Measurements from ENCODE around the gene EVA1B.

The EVA1B gene

DNA sequence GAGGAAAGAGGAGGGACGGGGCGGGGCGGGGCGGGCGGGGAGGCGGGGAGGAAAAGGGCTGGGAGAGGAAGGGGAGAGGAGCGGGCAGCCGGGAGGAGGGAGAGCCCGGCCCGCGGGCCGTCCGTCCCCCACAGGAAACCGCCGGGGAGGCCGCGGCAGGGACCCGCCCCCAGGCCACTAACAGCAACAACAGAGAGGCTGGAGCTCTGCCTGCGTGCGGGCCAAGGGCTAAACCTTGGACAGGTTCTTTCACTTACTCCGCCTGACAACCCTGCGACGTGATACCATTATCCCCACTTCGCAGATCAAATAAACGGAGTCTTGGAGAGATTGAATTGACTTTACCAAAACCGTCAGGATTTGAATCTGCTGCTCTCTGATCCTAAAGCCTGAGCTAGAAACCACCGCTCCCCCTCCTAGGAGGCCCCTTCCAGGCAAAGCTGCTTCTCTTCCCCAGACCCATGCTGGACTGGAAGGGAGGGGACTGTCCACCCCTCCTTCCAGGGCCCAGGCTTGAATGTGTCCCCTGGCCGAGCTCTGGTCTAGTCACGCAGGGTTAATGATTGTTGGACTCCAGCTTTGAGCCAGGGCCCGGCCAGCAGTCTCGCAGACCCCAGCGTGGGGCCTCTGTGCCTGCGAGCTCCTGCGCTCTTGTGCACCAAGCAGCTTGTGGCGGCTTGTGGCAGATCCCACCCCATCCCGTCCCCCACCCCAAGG is at the start of gene EVA1B:
TSS of gene EVA1B (minus strand) at position 10 of the 717 bp plus-strand sequence. CDS start 608 bp downstream, outside the sequence.
- no peak for DNase-seq (ENCODE audit: low read depth in 1 of 2, low spot score in 1 of 2)

DNA sequence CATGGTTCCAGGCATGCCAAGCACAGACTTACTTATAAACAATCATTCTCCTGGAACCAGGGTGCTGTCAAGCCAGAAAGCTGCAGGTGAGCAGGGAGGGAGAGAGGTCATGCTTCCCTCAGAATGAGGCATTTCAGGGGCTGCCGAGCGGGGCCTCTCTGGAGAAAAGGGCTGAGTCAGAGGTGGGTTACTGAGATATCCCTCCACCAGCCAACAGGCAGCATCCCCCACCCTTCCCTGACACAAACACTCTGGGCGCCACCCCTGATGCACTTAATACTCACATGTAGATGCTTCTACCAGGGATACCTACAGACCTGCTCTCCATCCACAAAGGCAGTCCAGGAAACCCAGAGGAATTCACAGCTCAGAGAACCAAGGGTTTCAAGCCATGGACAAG is 49.2 kb upstream of the EVA1B start:
- DNase-seq (ENCODE audit: low read depth in 1 of 2, low spot score in 1 of 2) = no peak

- peak; percentile 72 to 79 for DNase-seq (ENCODE audit: low read depth in 1 of 2, low spot score in 1 of 2)
Measured at GRCh38 chr1:36369061-36369861, 45.8 kb upstream of the EVA1B start.

DNA sequence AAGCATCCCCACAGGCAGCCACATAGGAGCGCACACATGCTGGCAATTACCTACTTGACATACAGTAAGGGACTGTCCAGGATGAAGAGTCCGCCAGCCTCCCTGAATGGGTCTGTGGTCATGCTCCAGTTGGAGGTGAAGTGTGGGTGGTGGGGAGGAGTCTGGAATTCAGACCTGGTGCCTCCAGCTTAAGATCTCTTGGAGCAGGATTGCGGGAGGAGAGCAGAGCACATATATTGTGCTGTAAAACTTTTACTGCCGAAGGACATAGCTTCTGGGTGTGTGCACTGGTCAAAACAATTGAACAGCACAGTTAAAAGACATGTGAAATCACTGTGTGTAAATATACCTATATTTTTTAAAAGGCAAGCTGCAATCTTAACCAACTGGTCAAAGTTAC is 44.4 kb upstream of the EVA1B start:
- no peak for DNase-seq (ENCODE audit: low read depth in 1 of 2, low spot score in 1 of 2)

GRCh38 chr1:36367066-36367465 is 43.6 kb upstream of the EVA1B start:
- no peak for DNase-seq (ENCODE audit: low read depth in 1 of 2, low spot score in 1 of 2)

DNA sequence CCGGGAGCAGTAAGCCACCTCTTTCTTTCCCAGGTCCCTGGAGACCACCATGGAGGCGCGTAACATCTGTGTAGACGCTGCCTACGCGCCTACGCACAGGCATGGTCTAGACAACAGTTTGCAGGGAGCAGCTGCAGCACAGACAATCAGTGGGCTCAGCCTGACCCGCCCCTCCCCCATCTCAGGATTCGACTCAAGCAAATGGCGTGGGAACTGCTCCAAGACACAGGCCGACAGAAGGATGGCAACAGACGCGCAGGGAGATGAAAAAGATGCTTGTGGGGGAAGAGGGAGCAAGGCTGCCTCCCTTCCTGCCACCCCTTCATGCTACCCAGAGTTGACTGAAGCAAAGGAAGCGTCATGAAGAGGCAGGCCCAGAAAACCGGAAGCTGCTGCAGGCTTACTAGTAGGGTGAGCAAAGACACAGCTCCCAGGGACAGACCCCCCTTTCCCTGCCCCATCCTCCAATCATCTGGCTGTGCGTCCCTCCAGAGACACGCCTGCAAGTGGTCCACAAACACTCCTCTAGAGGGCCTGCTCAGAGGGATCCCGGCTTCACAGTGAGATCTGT is 42.7 kb upstream of the EVA1B start:
- no peak for DNase-seq (ENCODE audit: low read depth in 1 of 2, low spot score in 1 of 2)

DNA sequence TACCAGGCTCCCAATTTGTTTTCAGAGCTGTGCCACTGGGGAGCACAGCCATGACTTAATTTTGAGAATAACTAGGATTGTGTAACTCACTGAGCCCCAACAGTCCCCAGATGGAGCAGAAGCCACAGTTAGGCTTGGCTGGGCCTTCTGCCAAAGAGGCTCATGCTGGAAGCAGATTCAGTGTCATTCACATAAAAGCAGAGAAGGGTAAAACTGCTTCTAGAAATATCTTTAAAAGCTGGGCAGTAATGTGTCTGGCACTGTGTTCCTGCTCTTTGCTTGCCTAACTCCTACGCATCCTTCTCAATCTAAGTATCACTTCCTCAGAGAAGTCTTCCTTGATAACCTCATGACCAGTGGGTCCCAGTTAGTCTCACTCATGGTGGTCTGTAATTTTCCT is 41.9 kb upstream of the EVA1B start:
- no peak for DNase-seq (ENCODE audit: low read depth in 1 of 2, low spot score in 1 of 2)

DNA sequence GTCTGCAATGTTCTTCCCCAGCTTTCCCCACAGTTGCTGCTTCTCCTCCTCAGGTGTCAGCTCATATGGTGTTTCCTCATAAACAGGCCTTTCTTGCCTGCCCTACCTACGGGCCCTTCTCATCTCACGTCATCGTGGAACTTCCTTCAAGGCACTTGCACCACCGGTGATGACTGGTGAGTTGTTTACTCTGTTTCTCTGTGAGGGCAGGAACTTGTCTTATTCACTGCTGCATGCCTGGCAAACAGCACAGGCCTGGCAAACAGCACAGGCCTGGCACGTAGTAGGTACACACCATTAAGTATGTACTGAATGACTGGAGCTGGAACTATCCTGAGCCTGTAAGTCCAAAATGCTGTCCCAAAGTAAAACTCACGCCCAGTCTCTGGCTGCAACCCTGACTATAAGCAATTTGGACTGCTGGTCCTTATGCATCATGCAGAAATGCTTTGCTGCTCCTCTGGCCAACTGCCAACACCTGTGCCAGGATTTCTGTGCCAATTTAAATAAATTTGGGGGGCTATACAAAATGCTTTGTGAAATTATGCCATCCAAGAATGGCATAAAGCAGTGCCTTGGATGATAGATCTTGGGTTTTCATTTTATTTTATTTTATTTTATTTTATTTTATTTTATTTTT is 36.6 kb upstream of the EVA1B start:
- DNase-seq (ENCODE audit: low read depth in 1 of 2, low spot score in 1 of 2) = no peak

GRCh38 chr1:36359383-36359782 is 35.9 kb upstream of the EVA1B start:
- no peak for DNase-seq (ENCODE audit: low read depth in 1 of 2, low spot score in 1 of 2)

DNA sequence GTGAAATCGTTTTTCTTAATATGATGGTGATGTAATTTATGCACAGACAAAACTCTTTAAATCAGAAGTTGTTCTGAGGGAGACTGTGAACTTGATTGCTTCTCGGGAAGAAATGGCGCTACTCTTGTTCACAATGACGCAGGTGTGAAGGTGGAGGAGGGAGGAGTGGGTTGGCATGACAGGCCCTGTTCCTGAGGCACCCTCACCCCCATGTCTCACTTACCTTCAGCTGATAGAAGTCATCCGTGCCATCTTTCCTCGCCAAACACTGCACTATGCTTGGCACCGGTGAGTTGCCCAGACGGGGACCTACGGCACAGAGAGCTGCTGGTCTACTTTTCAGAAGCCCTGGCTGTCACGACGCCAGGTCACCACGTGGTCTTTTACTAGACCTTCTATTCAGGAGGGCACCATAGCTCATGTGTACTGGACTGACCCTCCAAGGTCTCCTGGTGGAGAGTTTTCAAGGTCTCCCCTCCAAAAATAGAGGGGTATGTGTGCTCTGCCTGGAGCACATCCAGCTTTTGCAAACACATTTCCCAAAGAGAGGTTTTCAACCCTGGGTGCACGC is 35.2 kb upstream of the EVA1B start:
- DNase-seq (ENCODE audit: low read depth in 1 of 2, low spot score in 1 of 2) = no peak

GRCh38 chr1:36355811-36356210 is 32.4 kb upstream of the EVA1B start:
- DNase-seq (ENCODE audit: low read depth in 1 of 2, low spot score in 1 of 2) = no peak

- no peak for DNase-seq (ENCODE audit: low read depth in 1 of 2, low spot score in 1 of 2)
Measured at GRCh38 chr1:36354486-36354885, 31.0 kb upstream of the EVA1B start.

DNA sequence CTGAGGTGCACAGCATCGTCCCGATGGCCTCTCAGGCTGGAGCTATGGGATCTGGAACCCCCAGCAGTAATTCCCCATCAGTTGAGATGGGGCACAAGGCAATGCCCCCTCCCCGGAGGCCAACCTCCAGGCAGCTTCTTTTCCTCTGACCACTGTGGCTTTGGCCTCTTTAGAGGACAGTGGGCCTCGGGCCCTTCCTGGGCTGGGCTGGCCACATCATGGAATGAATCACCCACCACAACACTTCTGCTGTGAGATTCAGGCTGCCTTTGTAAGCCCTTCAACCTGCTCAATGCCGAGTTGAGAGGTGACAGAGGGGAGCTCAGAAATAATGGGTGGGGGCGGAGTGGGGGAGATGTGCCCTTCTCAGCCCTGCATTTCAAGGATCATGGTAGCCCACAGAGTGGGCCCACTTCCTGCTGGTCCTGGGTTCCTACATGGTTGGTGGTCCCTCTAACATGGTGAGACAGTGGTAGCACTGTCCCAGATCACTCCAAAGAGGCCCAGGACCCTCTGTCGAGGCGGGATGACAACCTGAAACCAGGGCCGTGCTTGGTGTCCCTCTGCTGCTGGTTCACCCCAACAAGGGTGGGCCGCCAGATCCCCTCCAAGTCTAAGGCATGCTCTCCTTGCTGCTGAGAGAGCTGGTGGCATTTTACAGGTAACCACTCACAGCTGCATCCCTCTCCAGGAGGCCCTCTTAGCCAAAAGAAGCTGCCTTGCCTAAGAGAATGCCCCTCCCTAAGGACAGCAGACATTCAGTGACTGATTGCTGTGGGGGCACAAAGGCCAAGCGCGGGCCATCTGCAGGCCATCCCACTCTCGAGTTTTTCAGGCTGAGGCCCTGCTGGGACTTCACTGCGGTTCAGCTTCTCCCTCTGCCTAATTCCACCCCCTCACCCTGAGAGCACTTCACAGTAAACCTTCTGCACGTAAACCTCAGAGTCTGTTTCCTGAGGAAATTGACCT is 29.7 kb upstream of the EVA1B start:
- DNase-seq (ENCODE audit: low read depth in 1 of 2, low spot score in 1 of 2) = no peak

DNA sequence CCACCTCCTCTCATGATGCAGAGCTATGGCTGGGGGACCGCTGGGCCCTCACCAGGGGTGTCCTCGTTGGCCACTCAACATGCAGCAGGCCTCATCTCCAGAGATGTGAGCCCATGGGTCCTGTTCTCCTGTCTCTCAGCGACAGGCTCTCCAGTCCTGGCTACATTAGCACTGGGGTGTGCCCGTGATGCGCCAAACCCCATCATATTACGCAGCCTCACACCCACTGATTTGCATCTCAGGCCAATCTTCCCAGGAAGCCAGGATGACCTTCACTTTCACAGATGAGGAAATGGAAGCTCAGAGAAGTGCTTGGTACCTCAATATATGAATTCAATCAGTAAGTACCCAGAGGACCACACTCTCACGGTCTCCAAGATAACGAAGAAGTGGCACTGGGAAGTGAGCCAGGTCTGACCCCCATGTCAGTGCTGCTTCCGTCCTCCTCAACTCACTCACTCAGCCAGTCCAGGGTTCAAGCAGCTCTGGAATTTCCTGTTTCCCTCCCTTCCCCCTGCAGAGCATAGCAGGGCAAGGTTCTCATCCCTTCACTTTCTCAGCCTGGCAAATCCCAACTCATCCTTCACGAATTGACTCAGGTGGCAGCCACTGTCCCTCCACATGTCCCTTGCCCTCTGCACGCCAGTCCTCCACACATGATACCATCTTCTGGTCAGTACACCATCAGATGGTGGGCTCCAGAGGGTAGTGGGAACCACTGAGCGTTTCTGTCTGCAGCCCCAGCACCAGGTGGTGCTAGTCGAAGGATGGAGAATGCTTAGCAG is 28.9 kb upstream of the EVA1B start:
- no peak for DNase-seq (ENCODE audit: low read depth in 1 of 2, low spot score in 1 of 2)

DNA sequence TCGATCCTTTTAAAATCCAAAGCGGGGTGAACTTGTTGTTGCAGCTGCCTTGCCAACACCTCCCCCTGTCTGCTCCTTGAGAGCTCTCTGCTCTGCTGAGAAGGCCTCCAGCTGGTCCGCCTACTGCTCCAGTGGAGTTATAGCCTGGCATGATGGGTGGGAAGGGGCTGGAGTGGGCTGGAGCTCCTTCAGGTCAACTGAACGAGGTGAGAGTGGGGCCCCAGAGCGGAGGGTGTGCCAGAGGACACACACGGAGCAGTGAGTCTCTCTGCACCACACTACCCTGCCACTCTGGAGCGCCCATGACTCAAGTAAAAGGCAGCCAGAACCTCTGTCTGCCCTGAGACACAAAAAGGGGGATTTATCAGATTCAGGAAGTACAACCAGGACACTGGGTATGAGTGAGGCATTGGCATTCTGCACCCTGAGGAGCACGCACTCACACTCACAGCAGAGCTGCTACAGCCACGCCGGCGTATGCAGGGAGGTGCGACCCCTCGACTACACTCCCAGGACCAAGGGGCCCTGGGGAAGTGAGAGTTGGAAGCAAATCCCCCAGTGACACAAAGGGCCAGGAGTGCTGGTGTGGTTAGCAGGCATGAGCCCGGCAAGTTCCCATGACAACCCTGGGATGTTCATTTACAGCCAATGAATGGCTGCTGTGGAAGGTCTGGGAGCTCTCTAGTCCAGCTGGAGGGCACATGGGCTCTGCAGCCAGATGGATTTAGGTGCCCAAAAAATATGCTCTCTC is 28.0 kb upstream of the EVA1B start:
- no peak for DNase-seq (ENCODE audit: low read depth in 1 of 2, low spot score in 1 of 2)

- no peak for DNase-seq (ENCODE audit: low read depth in 1 of 2, low spot score in 1 of 2)
Measured at GRCh38 chr1:36350659-36351226, 27.3 kb upstream of the EVA1B start.

- no peak for DNase-seq (ENCODE audit: low read depth in 1 of 2, low spot score in 1 of 2)
Measured at GRCh38 chr1:36349839-36350238, 26.4 kb upstream of the EVA1B start.

- DNase-seq (ENCODE audit: low read depth in 1 of 2, low spot score in 1 of 2) = no peak
Measured at GRCh38 chr1:36349241-36349671, 25.8 kb upstream of the EVA1B start.
